ENCODE measurements around the gene STRN. TPM values are rescaled to one million over a fixed set of nuclear protein-coding genes. Genes with fewer than 3 reads are reported as not detected.

Gene STRN
- total and polyA plus RNA-seq, 2 of the 13 experiments (the other 11 are each of a cell fraction or from before 2014, with no cell fraction given) = 10.4 to 19.3 TPM

DNA sequence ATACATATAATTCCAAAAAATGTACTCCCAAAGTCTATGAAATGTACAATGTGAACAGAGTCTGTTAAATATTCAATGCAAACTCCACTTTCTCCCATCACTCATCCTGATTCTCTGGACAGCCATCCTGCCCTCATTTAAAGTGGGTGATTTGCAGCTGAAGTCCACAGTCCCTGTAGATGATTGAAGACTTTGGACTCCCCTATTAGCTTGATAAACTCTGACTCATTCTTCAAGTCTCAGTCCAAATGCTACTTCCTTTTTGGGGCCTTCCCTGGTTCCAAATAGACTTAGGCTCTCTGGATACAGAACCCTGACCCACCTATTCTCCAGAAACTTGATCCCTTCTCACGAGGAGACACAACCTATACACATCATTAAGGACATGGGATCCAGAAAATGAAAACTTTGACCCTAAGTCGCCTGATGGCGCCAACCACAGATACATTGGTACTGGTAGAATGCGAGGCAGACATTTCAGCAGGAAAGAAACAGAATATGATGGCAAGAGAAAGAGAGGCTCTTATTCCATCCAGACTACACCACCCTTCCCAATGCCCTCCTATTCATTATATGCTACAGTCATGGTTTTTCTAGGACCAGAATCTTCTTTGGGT is 147.1 kb downstream of the STRN start (continued):
- TF ChIP-seq FLYWCH1 (CRISPR knock-in tag; IDR thresholded peaks at IDR 0.05) (no peak), ZNF678 (CRISPR knock-in tag; IDR thresholded peaks at IDR 0.05) (no peak), FOSL2 (CRISPR knock-in tag; IDR thresholded peaks at IDR 0.05) (peak; percentile 37; the same call in 1 of the 2 replicates)

DNA sequence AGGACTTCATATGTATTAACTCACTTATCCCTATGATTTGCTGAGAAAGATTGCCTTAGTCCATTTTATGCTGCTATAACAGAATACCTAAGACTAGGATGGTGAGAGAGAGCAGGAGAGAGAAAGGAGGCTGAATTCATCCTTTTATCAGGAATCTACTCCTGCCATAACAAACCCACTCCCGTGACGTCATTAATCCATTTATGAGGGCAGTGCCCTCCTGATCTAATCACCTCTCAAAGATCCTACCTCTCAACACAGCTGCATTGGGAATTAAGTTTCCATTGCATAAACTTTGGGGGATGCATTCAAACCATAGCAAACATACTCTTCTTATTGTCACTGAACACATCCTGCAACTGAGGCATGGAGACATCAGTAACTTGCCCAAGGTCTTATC is 147.8 kb downstream of the STRN start:
- in situ Hi-C loops (cut with HindIII; ENCODE audit: extremely low pct_ligation_motif_present, low pct_unique_long_range_greater_than_20kb) = no loop called here
- BruUV-seq (replicated peaks) = no TSS peak
- Histone ChIP-seq H3K79me2 (ENCODE audit: insufficient read depth, low read length) (no peaks in the 10 kb centered on the region), H3K9me3 (ENCODE audit: low read length) (no peaks in the 10 kb centered on the region), H2AFZ (ENCODE audit: low read length) (no peak overlapping the region), H3K36me3 (replicated peaks in 1 of 2; ENCODE audit: control insufficient read depth in 1 of 2, insufficient read depth in 2 of 2, low read length in 2 of 2) (no peaks in the 10 kb centered on the region), H3K27me3 (ENCODE audit: control insufficient read depth in 1 of 2, insufficient read depth in 2 of 2, low read length in 2 of 2) (peaks cover 0 to 6% of the 10 kb centered on the region in 2 experiments; a peak in 1 of 5 replicates), H3K4me2 (ENCODE audit: low read depth, low read length) (no peak overlapping the region), H3K4me1 (ENCODE audit: insufficient read depth, low read length) (peaks cover 34% of the 10 kb centered on the region), H3K4me3 (replicated peaks in 1 of 3; ENCODE audit: insufficient read depth in 1 of 3, low read depth in 2 of 3, low read length in 3 of 3) (no peak overlapping the region), H4K20me1 (ENCODE audit: insufficient read depth, low read length) (no peaks in the 10 kb centered on the region), H3K27ac (ENCODE audit: extremely low read length, insufficient read depth, low read length) (no peak overlapping the region), H3K9ac (ENCODE audit: insufficient read depth, low read depth, low read length) (no peak overlapping the region)
- DNase-seq (ENCODE audit: low spot score) = no peak
- WGBS (ENCODE audit: low lambda C conversion rate) = 83% methylated on average over 2 of the region's 2 CpGs
- POLR2A ChIA-PET = no interaction called here
- no peak for FAIRE-seq
- CTCF ChIA-PET (ENCODE audit: low intra/inter-chr PET ratio, low total read pairs) = no interaction called here
- no peak for ATAC-seq
- intact Hi-C loops (cut with micrococcal nuclease; ENCODE audit: unreplicated experiment) = no loop called here
- TF ChIP-seq RCOR2 (CRISPR knock-in tag; IDR thresholded peaks at IDR 0.05) (no peak), REPIN1 (CRISPR knock-in tag; IDR thresholded peaks at IDR 0.05; ENCODE audit: borderline replicate concordance, low read depth) (no peak), ZNF552 (CRISPR knock-in tag; IDR thresholded peaks at IDR 0.05; ENCODE audit: borderline replicate concordance) (no peak), ZNF207 (IDR thresholded peaks at IDR 0.05; ENCODE audit: borderline replicate concordance) (no peak), CREB1 (IDR thresholded peaks at IDR 0.05) (peak; percentile 93), CREB1 (CRISPR knock-in tag; IDR thresholded peaks at IDR 0.05) (no peak), POGZ (CRISPR knock-in tag; IDR thresholded peaks at IDR 0.05) (no peak), HMG20A (CRISPR knock-in tag; IDR thresholded peaks at IDR 0.05; ENCODE audit: borderline replicate concordance) (no peak), ZNF251 (CRISPR knock-in tag; IDR thresholded peaks at IDR 0.05) (no peak), ZNF589 (CRISPR knock-in tag; conservative IDR thresholded peaks at IDR 0.05) (no peak)
- TF ChIP-seq, protein P1, sequence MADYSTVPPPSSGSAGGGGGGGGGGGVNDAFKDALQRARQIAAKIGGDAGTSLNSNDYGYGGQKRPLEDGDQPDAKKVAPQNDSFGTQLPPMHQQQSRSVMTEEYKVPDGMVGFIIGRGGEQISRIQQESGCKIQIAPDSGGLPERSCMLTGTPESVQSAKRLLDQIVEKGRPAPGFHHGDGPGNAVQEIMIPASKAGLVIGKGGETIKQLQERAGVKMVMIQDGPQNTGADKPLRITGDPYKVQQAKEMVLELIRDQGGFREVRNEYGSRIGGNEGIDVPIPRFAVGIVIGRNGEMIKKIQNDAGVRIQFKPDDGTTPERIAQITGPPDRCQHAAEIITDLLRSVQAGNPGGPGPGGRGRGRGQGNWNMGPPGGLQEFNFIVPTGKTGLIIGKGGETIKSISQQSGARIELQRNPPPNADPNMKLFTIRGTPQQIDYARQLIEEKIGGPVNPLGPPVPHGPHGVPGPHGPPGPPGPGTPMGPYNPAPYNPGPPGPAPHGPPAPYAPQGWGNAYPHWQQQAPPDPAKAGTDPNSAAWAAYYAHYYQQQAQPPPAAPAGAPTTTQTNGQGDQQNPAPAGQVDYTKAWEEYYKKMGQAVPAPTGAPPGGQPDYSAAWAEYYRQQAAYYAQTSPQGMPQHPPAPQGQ (CRISPR knock-in tag; IDR thresholded peaks at IDR 0.05; ENCODE audit: borderline replicate concordance) = no peak
- TF ChIP-seq, protein P2, sequence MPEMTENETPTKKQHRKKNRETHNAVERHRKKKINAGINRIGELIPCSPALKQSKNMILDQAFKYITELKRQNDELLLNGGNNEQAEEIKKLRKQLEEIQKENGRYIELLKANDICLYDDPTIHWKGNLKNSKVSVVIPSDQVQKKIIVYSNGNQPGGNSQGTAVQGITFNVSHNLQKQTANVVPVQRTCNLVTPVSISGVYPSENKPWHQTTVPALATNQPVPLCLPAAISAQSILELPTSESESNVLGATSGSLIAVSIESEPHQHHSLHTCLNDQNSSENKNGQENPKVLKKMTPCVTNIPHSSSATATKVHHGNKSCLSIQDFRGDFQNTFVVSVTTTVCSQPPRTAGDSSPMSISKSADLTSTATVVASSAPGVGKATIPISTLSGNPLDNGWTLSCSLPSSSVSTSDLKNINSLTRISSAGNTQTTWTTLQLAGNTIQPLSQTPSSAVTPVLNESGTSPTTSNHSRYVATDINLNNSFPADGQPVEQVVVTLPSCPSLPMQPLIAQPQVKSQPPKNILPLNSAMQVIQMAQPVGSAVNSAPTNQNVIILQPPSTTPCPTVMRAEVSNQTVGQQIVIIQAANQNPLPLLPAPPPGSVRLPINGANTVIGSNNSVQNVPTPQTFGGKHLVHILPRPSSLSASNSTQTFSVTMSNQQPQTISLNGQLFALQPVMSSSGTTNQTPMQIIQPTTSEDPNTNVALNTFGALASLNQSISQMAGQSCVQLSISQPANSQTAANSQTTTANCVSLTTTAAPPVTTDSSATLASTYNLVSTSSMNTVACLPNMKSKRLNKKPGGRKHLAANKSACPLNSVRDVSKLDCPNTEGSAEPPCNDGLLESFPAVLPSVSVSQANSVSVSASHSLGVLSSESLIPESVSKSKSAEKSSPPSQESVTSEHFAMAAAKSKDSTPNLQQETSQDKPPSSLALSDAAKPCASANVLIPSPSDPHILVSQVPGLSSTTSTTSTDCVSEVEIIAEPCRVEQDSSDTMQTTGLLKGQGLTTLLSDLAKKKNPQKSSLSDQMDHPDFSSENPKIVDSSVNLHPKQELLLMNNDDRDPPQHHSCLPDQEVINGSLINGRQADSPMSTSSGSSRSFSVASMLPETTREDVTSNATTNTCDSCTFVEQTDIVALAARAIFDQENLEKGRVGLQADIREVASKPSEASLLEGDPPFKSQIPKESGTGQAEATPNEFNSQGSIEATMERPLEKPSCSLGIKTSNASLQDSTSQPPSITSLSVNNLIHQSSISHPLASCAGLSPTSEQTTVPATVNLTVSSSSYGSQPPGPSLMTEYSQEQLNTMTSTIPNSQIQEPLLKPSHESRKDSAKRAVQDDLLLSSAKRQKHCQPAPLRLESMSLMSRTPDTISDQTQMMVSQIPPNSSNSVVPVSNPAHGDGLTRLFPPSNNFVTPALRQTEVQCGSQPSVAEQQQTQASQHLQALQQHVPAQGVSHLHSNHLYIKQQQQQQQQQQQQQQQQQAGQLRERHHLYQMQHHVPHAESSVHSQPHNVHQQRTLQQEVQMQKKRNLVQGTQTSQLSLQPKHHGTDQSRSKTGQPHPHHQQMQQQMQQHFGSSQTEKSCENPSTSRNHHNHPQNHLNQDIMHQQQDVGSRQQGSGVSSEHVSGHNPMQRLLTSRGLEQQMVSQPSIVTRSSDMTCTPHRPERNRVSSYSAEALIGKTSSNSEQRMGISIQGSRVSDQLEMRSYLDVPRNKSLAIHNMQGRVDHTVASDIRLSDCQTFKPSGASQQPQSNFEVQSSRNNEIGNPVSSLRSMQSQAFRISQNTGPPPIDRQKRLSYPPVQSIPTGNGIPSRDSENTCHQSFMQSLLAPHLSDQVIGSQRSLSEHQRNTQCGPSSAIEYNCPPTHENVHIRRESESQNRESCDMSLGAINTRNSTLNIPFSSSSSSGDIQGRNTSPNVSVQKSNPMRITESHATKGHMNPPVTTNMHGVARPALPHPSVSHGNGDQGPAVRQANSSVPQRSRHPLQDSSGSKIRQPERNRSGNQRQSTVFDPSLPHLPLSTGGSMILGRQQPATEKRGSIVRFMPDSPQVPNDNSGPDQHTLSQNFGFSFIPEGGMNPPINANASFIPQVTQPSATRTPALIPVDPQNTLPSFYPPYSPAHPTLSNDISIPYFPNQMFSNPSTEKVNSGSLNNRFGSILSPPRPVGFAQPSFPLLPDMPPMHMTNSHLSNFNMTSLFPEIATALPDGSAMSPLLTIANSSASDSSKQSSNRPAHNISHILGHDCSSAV (CRISPR knock-in tag; IDR thresholded peaks at IDR 0.05; ENCODE audit: borderline replicate concordance) = no peak
